NCI-H748 treated with DMSO at 0.1 percent for 48 hours (cell line): ENCODE measurements around the gene SPANXN5.
"Not testable (repeated sequence)": the region's sequence is repeated elsewhere in the genome, so short reads cannot be mapped to it uniquely, and the experiment has no call there.

Experiments
- DNase-seq: peaks from one replicate; lab custom pipeline; 2025; lab: John Stamatoyannopoulos, UW

Gene SPANXN5, protein sequence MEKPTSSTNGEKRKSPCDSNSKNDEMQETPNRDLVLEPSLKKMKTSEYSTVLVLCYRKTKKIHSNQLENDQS

GRCh38 chrX:52797327-52797726 lies at the start of gene SPANXN5:
Gene SPANXN5, minus strand, starts transcription at chrX:52797427. Its CDS starts 79 bp downstream, at chrX:52797348.
- not testable (repeated sequence) for DNase-seq

GRCh38 chrX:52843619-52844018 lies 46.4 kb upstream of the SPANXN5 start:
- DNase-seq: not testable (repeated sequence)

- DNase-seq: no peak
These were observed 41.9 kb upstream of the SPANXN5 start for GRCh38 chrX:52839137-52839536.

GRCh38 chrX:52830551-52830950 lies 33.3 kb upstream of the SPANXN5 start:
- no peak for DNase-seq

DNA sequence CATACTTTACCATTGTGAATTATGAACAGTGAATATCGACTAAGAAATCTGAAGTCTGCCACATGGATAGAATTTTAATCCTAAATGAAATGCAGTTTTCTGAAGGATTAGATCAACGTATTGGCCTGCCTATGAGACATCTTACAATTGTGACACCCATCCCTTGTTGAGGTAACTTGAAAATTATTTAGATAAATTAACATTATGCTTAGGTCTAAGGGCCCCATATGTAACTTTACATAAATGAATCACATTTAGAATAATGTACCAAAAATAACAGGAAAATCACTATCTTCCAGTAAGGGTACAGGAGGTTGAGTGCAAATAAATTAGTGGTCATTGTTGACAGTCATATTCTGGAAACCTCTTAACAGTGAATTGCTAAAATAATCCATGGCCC lies 27.4 kb upstream of the SPANXN5 start:
- no peak for DNase-seq

- DNase-seq: no peak
These were observed 24.0 kb upstream of the SPANXN5 start for GRCh38 chrX:52821079-52821760.

GRCh38 chrX:52819788-52820187 lies 22.6 kb upstream of the SPANXN5 start:
- no peak for DNase-seq

GRCh38 chrX:52811065-52811625 lies 13.9 kb upstream of the SPANXN5 start, which contains the start of gene XAGE5:
Gene XAGE5, plus strand, starts transcription at chrX:52811287. Its CDS starts 1,280 bp downstream, at chrX:52812567.
- no peak for DNase-seq

DNA sequence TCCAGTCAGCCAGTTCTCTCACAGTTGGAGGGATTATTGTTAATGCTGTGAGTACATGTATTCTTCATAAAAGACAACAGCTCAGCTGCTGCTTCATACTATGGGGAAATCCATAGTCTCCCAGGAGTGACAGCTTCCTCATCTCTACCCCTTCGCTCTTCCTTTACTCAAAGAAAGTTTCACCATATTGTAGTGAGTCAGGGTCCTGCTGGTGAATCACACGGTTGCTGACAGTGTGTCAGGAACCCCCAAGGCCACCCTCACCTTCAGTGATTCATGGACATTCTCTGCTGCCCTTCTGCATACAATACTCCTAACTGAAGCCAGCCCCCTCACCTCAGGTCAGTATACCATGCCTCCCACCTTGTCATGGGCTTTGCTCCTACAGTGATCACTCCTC lies 7.6 kb upstream of the SPANXN5 start:
- not testable (repeated sequence) for DNase-seq

- DNase-seq: not testable (repeated sequence)
These were observed 23.7 kb downstream of the SPANXN5 start for GRCh38 chrX:52773504-52773903.

- DNase-seq: not testable (repeated sequence)
These were observed 31.2 kb downstream of the SPANXN5 start for GRCh38 chrX:52765983-52766382.

DNA sequence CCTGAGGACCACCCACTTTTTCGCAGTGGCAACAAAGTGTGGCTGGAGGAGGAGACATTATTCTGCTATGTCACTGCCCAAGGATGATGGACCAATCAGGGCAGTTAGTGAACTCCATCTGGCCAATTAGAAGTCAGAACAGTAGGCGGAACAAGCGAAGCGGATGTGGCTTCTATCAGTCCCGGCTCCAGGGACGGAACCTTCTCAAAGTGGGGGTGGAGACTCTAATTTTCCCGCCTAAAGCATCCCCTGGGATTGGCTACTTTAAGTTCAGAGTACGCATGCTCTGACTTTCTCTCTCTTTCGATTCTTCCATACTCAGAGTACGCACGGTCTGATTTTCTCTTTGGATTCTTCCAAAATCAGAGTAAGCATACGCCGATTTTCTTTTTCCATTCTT lies 46.3 kb downstream of the SPANXN5 start, which contains the start of gene SSX2B:
TSS of gene SSX2B (plus strand) at position 301 of the 400 bp plus-strand sequence. CDS start 1,429 bp downstream, outside the sequence.
- DNase-seq: not testable (repeated sequence)
